DOHH2 (cell line): ENCODE results near the gene KRTAP5-11.
"Not testable (repeated sequence)": the region's sequence is repeated elsewhere in the genome, so short reads cannot be mapped to it uniquely, and the experiment has no call there.

ENCODE experiments used
- EZH2phosphoT487 ChIP-seq: fragments of 200-600 bp; sonication (generic); IDR thresholded peaks from 2 replicates; pipeline ENCODE4 v1.6.1; 2017; ENCODE audit warnings: borderline replicate concordance, mild to moderate bottlenecking, antibody characterized with exemption, low read length, moderate library complexity, mixed read lengths
- TF ChIP-seq, protein P1 (sequence below): fragments of 200-600 bp; sonication (generic); IDR thresholded peaks from one replicate; pipeline ENCODE4 v1.5.1; 2014; ENCODE audit warnings: antibody characterized with exemption, mild to moderate bottlenecking, low read depth, low read length; ENCODE audit not compliant: poor library complexity, severe bottlenecking

DNA sequence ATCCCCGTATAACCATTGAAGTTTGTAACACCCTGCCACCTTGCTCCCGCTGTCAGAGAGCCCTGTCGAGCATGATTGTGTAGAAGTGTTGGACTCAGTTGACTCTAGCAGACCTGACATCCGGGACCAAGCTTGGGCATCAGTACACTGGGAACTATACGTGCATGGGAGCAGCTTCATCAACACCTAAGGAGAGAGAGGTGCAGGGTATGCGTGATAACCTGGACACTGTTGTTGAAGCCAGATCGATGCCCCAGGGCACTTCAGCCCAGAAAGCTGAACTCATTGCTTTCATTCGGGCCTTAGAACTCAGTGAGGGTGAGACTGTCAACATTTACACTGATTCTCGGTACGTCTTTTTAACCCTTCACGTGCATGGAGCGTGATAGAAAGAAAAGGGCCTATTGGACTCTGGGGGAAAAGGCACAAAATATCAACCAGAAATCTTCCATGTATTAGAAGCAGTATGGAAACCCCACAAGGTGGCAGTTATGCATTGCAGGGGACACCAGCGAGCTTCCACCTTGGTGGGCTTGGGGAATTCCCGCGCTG lies 31.8 kb upstream of the KRTAP5-11 start:
- TF ChIP-seq, protein P1, sequence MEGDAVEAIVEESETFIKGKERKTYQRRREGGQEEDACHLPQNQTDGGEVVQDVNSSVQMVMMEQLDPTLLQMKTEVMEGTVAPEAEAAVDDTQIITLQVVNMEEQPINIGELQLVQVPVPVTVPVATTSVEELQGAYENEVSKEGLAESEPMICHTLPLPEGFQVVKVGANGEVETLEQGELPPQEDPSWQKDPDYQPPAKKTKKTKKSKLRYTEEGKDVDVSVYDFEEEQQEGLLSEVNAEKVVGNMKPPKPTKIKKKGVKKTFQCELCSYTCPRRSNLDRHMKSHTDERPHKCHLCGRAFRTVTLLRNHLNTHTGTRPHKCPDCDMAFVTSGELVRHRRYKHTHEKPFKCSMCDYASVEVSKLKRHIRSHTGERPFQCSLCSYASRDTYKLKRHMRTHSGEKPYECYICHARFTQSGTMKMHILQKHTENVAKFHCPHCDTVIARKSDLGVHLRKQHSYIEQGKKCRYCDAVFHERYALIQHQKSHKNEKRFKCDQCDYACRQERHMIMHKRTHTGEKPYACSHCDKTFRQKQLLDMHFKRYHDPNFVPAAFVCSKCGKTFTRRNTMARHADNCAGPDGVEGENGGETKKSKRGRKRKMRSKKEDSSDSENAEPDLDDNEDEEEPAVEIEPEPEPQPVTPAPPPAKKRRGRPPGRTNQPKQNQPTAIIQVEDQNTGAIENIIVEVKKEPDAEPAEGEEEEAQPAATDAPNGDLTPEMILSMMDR, result not testable (repeated sequence)
- not testable (repeated sequence) for TF ChIP-seq EZH2phosphoT487
